MM.1S (cell line): ENCODE results near the gene SMOC2.

Source experiments
- DNase-seq: peaks from one replicate; pipeline ENCODE4 v3.0.0-alpha.2; 2015
- H2AFZ ChIP-seq: fragments of 300-600 bp; sonication (generic); 2 replicates; pipeline ENCODE4 v1.6.0; 2016; ENCODE audit warnings: antibody characterized with exemption, low read length
- H3F3A ChIP-seq: fragments of 300-600 bp; sonication (generic); 2 replicates; pipeline ENCODE4 v1.6.1; 2016; ENCODE audit warnings: mild to moderate bottlenecking, antibody characterized with exemption, low read length, moderate library complexity, mixed read lengths; ENCODE audit not compliant: insufficient read depth
- H3K27ac ChIP-seq: fragments of 300-600 bp; sonication (generic); 2 replicates; pipeline ENCODE4 v1.5.1; 2016; ENCODE audit warnings: mild to moderate bottlenecking, low read length
- H3K27me3 ChIP-seq: fragments of 300-600 bp; sonication (generic); replicated peaks from 2 replicates; pipeline ENCODE4 v1.6.0; 2016; ENCODE audit warnings: low read length; ENCODE audit not compliant: insufficient read depth
- H3K36me3 ChIP-seq: fragments of 300-600 bp; sonication (generic); replicated peaks from 2 replicates; pipeline ENCODE4 v1.6.1; 2016; ENCODE audit warnings: mild to moderate bottlenecking, low read length, mixed read lengths; ENCODE audit not compliant: insufficient read depth
- H3K4me1 ChIP-seq: fragments of 300-600 bp; sonication (generic); 2 replicates; pipeline ENCODE4 v1.6.1; 2016; ENCODE audit warnings: low read length, mixed read lengths
- H3K4me2 ChIP-seq: fragments of 300-600 bp; sonication (generic); 2 replicates; pipeline ENCODE4 v1.6.0; 2016; ENCODE audit warnings: low read depth, low read length
- H3K4me3 ChIP-seq: fragments of 300-600 bp; sonication (generic); 2 replicates; pipeline ENCODE4 v1.5.1; 2016; ENCODE audit warnings: low read length, mixed read lengths
- H3K79me2 ChIP-seq: fragments of 300-600 bp; sonication (generic); 2 replicates; pipeline ENCODE4 v1.6.1; 2016; ENCODE audit warnings: mixed run types, low read length, mixed read lengths
- H3K9ac ChIP-seq: fragments of 300-600 bp; sonication (generic); 2 replicates; pipeline ENCODE4 v1.6.1; 2016; ENCODE audit warnings: low read length, mixed read lengths
- H3K9me2 ChIP-seq: fragments of 300-600 bp; sonication (generic); replicated peaks from 2 replicates; pipeline ENCODE4 v1.6.1; 2016; ENCODE audit warnings: mild to moderate bottlenecking, low read length, mixed read lengths; ENCODE audit not compliant: insufficient read depth
- H3K9me3 ChIP-seq: fragments of 300-600 bp; sonication (generic); replicated peaks from 2 replicates; pipeline ENCODE4 v1.6.1; 2016; ENCODE audit warnings: mild to moderate bottlenecking, low read length, mixed read lengths; ENCODE audit not compliant: insufficient read depth
- H4K20me1 ChIP-seq: fragments of 300-600 bp; sonication (generic); 2 replicates; pipeline ENCODE4 v1.6.1; 2016; ENCODE audit warnings: mild to moderate bottlenecking, low read length, moderate library complexity, mixed read lengths; ENCODE audit not compliant: insufficient read depth
- EZH2 ChIP-seq: fragments of 300-600 bp; sonication (generic); optimal IDR thresholded peaks from 2 replicates; pipeline ENCODE3; 2017; ENCODE audit warnings: low read depth, mild to moderate bottlenecking, antibody characterized with exemption, low read length, mixed read lengths
- EZH2phosphoT487 ChIP-seq: fragments of 300-600 bp; sonication (generic); IDR thresholded peaks from 2 replicates; pipeline ENCODE4 v1.6.1; 2018; ENCODE audit warnings: antibody characterized with exemption, low read length
- TF ChIP-seq, protein P1 (sequence below): fragments of 300-600 bp; sonication (generic); IDR thresholded peaks from 2 replicates; pipeline ENCODE4 v1.5.1; 2016; ENCODE audit warnings: antibody characterized with exemption, low read length, mixed read lengths

The SMOC2 gene

GRCh38 chr6:168706471-168707177 lies 265.6 kb downstream of the SMOC2 start:
- Histone ChIP-seq H3K9me2 (no peaks in the 10 kb centered on the region), H3K27ac (no peak overlapping the region), H2AFZ (no peak overlapping the region), H3K4me1 (no peaks in the 10 kb centered on the region), H3K9ac (no peak overlapping the region), H3F3A (no peaks in the 10 kb centered on the region), H3K79me2 (no peaks in the 10 kb centered on the region), H3K27me3 (no peaks in the 10 kb centered on the region), H3K4me2 (no peak overlapping the region), H3K4me3 (no peak overlapping the region), H4K20me1 (no peaks in the 10 kb centered on the region), H3K9me3 (no peaks in the 10 kb centered on the region), H3K36me3 (no peaks in the 10 kb centered on the region)
- DNase-seq = no peak
- TF ChIP-seq EZH2 (no peak), EZH2phosphoT487 (no peak)
- TF ChIP-seq, protein P1, sequence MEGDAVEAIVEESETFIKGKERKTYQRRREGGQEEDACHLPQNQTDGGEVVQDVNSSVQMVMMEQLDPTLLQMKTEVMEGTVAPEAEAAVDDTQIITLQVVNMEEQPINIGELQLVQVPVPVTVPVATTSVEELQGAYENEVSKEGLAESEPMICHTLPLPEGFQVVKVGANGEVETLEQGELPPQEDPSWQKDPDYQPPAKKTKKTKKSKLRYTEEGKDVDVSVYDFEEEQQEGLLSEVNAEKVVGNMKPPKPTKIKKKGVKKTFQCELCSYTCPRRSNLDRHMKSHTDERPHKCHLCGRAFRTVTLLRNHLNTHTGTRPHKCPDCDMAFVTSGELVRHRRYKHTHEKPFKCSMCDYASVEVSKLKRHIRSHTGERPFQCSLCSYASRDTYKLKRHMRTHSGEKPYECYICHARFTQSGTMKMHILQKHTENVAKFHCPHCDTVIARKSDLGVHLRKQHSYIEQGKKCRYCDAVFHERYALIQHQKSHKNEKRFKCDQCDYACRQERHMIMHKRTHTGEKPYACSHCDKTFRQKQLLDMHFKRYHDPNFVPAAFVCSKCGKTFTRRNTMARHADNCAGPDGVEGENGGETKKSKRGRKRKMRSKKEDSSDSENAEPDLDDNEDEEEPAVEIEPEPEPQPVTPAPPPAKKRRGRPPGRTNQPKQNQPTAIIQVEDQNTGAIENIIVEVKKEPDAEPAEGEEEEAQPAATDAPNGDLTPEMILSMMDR = no peak

GRCh38 chr6:168708526-168708925 lies 267.5 kb downstream of the SMOC2 start:
- Histone ChIP-seq H3K4me3 (no peak overlapping the region), H3K9ac (no peak overlapping the region), H3K9me3 (no peaks in the 10 kb centered on the region), H3K36me3 (no peaks in the 10 kb centered on the region), H3K27me3 (no peaks in the 10 kb centered on the region), H3K9me2 (no peaks in the 10 kb centered on the region), H3K79me2 (no peaks in the 10 kb centered on the region), H2AFZ (no peak overlapping the region), H3K27ac (no peak overlapping the region), H3K4me2 (no peak overlapping the region), H4K20me1 (no peaks in the 10 kb centered on the region), H3F3A (no peaks in the 10 kb centered on the region), H3K4me1 (no peaks in the 10 kb centered on the region)
- DNase-seq = no peak
- TF ChIP-seq, protein P1 = no peak
- TF ChIP-seq EZH2 (no peak), EZH2phosphoT487 (no peak)

- Histone ChIP-seq H3F3A (no peaks in the 10 kb centered on the region), H3K27ac (no peak overlapping the region), H3K27me3 (no peaks in the 10 kb centered on the region), H3K4me2 (no peak overlapping the region), H2AFZ (no peak overlapping the region), H3K9ac (no peak overlapping the region), H3K79me2 (no peaks in the 10 kb centered on the region), H3K4me1 (no peaks in the 10 kb centered on the region), H3K36me3 (no peaks in the 10 kb centered on the region), H4K20me1 (no peaks in the 10 kb centered on the region), H3K9me3 (no peaks in the 10 kb centered on the region), H3K9me2 (no peaks in the 10 kb centered on the region), H3K4me3 (no peak overlapping the region)
- TF ChIP-seq, protein P1 = no peak
- TF ChIP-seq EZH2phosphoT487 = no peak
- TF ChIP-seq EZH2 = no peak
- DNase-seq = no peak
Observed at GRCh38 chr6:168708984-168709383, 268.0 kb downstream of the SMOC2 start.
